HG02870 (cell line): Measurements from ENCODE around the gene UNC5B.

Experiments
- ATAC-seq: cut with Tn5 transposase; IDR thresholded peaks from one replicate; pipeline ENCODE4 v1.9.1; 2021; ENCODE audit warnings: mild to moderate bottlenecking, moderate library complexity; ENCODE audit not compliant: unreplicated experiment

Gene UNC5B

DNA sequence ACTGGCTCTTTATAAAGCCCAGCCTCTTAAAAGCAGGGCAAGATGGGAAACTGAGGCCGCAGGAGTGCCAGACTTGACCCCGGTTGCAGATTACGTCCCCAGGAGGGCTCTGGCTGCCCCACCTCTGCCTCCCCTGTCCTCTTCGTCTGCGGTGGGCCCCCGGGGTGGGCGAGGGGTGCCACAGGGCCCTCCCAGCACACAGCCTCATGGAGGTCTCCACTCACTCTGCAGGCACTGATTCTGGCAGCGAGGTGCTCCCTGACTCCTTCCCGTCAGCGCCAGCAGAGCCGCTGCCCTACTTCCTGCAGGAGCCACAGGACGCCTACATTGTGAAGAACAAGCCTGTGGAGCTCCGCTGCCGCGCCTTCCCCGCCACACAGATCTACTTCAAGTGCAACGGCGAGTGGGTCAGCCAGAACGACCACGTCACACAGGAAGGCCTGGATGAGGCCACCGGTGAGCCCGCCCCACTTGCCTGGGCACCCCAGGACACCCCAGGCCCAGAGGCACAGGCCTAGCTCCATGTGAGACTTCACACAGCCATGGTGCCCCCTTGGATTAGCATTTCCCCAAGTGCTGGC lies 67.3 kb downstream of the UNC5B start:
- ATAC-seq = no peak

DNA sequence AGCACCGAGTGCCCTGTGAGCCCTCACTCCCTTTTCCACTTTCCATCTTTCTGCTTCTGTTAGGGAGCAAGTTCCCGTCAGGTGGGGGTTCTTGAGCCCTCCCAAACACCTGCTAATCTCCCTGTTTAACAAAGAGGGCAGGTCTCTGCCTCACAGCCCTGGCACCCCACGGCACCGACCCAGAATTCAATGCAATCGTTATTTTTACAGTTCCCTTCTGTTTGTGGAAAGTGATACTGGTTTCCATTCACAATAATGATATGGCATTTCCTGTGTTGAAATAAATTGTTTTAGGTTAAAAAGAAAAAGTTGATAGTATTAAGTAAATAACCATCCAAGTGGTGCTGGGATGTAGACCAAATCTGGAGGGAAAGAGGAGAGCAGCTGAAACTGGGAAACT lies 67.8 kb downstream of the UNC5B start:
- no peak for ATAC-seq

DNA sequence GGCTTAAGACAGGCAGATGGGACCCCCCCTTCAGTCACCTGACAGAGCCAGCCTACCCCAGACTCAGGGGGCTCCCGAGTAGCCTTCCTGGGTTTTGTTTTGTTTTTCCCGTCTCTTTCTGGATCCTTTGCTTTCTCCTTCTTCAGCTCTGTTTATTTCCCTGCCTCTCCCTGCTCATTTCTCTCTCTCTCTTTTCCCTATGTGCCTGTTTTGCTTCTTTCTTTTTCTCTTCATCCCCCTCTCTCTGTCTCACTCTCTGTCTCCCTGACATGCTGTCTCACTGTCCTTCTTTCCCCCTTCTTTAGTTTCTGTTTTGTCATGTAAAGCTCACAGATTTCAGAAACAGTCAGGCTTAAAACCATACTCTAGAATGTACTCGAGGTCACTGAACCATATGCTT lies 68.5 kb downstream of the UNC5B start:
- no peak for ATAC-seq

DNA sequence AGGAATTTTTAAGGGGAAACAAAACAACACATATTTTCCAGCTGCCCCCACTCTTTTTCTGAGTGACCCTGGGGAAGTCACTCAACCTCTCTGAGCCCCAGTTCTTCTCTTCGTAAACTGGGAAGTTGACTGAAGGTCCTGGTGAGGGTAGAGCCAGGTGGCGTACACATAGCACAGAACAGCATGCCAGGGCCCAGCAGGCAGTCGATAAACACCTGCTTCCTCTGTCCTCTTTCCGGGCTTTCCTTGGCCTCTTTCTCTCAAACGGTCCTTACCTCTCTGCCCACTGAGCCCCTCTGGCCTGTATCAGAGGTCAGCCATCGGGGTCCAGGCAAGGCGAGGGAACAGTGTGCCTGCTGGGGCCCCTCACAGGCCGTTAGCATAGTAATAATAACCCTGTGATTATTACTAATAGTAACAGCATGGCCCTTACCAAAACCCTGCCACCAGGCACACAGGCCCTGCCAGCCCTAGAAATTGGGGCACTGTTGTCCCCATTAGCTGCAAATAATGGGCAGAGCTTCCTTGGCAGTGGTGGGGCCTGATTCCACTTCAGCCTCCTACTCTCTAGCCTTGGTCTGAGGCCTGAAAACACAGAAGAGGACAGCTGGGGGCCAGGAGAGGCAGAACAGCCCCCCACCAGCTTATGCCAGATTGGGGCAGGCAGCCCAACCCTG lies 69.4 kb downstream of the UNC5B start:
- ATAC-seq = no peak

DNA sequence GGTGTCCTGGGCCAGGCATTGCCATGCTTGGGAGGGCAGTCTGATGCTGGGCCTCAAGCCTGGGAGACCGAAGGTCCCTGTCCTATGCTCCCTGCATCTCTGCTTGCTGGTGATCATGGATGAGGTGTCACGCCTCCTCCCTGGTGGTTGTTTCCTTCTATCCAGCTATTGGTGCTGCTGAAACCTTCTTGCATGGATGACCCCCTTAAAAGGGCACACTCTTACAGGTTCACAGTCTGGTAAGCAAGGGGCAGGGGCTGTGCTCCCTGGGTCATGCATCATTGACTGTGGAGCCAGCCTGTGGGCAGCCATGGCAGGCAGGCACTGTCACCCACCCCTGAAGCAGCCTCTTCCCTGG lies 69.9 kb downstream of the UNC5B start:
- no peak for ATAC-seq

DNA sequence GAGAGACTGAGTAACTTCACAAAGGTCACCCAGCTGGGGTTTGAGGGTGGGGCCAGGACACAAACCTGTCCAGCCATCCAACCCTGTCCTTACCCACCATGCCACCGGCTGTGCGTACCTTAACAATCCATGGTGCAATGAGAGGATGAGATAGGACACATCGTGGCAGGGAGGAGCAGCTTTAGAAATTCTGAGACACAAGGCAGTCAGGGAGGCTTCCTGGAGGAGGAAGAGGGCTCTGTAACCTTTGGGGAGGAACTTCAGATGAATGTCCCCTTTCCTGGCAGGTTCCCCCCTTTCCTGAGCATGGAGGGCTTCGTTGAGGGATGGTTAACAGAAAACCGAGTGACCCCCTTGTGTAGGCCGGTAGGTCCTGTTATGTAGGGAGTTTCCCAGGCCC lies 71.0 kb downstream of the UNC5B start:
- no peak for ATAC-seq

DNA sequence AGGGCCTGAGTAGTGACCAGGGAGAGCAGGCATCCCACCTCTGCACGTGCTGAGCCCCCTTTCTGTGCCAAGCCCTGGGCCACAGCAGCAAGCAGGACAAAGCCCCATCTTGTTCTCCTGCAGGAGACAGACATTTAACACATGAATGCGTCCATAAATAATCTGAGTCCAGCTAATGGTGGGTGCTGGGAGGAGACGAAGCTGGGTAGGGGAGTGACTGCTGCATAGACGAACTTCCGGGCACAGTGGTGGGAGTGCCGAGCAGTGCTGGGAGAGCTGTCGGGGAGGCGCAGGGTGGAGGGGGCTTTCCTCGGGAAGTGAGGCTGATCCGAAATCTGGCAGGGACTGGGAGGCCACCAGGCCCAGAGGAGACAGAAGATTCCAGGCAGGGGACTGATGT lies 71.5 kb downstream of the UNC5B start:
- ATAC-seq = no peak

DNA sequence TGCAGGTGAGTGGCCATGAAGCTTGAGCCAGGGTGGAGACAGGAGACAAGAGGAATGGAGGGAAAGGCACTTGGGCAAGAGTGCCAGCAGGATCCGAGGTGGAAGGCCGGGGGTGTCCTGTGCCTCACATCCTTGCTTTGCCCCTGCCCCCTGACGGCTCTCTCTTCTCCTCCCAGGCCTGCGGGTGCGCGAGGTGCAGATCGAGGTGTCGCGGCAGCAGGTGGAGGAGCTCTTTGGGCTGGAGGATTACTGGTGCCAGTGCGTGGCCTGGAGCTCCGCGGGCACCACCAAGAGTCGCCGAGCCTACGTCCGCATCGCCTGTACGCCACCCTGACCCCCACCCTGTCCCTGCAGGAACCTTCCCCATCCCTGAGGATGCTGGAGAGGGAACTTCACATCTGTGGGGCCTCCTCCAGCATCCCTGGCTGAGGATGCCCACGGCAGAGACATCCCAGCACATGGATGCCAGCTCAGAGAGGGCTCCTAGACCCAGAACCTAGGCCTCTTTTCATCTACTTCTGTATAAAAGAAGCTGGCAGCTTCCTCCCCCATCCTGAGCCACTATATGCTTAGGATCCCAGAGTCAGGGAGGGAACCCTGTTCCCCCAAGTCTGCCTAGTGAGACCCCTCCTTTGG lies 72.3 kb downstream of the UNC5B start:
- ATAC-seq = no peak

DNA sequence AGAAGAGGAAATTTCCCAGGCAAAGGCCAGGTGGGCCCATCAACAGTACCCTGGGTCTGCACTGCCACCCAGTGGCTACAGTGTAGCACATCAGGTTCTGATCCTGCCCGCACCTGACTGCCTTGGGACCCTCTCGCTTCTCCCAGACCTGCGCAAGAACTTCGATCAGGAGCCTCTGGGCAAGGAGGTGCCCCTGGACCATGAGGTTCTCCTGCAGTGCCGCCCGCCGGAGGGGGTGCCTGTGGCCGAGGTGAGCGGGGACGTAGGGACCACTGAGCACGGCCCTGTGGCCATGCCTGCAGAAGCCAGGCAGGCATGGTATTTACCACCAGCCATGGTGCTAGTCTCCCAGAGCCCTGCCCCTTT lies 72.8 kb downstream of the UNC5B start:
- no peak for ATAC-seq

DNA sequence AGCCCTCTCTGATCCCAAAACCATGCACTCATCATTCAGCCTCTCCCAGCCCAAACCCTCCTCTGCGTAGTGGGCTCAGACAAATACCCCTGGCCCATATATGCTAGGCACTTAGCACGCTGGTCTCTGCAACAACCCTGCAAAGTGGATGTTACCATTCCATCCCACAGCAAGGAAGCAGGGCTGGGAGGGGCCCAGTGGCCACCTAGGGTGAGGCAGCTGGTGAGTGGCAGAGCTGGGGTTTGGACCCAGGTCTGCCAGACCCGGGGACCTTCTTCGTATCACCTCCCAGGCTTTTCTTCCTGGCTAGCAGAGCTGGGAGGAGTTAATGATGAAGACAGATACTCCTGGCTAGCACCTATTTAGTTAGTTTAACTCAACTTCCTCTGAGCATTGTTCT lies 73.6 kb downstream of the UNC5B start:
- no peak for ATAC-seq

DNA sequence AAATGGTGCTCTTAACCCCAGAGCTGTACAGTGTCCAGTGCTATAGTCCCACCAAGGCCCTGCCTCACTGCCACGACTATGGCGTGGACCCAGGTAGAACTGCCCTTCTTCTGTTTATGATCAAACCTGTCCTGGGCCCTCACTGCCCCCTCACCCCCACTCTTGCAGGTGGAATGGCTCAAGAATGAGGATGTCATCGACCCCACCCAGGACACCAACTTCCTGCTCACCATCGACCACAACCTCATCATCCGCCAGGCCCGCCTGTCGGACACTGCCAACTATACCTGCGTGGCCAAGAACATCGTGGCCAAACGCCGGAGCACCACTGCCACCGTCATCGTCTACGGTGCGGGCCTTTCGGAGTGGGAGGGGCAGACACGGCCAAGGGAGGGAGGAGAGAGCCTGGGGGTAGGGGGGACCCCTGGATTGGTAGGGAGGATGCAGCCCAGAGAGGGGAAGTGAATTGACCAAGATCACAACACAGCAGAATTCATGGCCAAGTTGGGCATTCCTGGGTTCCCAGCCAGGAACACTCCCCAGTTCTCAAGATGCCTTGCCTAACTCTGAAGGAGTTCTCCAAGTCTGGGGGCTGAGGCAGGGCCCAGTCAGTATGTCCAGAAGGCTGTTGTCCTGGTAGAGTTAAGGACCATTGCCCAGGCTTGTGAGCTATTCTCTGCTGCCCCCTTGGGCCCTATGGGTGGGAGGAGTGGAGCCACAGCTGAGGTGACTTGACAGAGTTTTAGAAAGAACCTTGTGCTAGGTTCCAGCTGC lies 74.3 kb downstream of the UNC5B start:
- ATAC-seq = no peak

DNA sequence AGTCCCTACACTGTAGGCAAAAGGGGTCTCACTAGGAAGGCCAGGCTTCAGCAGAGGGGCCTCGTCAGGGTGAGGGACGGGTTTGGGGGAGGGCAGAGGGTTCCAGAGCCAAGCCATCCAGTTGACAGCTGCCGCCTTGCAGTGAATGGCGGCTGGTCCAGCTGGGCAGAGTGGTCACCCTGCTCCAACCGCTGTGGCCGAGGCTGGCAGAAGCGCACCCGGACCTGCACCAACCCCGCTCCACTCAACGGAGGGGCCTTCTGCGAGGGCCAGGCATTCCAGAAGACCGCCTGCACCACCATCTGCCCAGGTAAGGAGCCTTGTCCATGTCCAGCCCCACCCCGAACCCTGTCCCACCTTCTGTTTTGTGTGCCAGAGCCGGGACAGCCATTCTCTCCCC lies 75.1 kb downstream of the UNC5B start:
- ATAC-seq = no peak

DNA sequence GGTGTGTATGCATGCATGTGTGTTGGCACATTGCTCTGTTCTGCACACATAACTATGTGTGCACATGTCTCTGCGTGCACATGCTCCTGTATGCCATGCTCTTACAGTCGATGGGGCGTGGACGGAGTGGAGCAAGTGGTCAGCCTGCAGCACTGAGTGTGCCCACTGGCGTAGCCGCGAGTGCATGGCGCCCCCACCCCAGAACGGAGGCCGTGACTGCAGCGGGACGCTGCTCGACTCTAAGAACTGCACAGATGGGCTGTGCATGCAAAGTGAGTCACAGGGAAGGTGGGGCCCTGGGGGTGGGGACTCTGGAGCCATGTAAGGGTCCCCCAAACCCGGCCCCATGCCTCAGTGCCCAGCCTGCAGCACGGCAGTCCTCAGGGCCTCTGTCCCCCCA lies 76.1 kb downstream of the UNC5B start:
- no peak for ATAC-seq

DNA sequence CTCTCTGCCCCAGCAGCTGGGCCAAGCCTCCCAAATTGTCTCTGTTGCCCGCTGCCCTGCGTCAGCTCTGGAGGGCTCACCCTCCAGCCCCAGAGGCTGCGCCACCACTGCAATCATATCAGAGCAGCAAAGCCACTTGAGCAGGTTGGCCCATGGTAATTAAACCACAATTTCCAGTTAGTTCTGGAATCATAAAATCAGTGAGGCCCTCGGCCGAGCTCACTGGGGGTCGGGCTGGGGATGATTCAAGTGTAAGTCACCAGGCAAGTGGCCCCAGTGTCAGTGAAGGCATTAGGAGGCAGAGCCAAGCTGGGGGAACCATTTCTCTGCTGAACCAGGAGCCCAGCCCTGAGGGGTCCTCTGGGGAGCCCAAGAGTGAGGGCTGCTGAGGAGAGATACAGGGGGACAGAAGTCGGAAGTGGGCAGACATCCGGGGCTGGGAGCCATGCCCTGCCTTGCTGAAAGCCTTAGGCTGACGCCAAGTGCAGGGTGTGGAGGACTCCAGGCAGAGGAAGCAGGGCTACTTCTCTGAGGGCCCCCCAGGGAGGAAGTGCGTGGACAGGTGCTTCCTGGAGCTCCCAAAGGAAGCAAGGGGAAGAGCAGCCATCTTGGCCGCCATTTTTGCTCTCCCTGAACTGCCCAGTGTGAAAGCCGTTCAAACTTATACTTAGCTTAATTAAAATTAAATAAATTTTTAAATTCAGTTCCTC lies 77.2 kb downstream of the UNC5B start:
- no peak for ATAC-seq

DNA sequence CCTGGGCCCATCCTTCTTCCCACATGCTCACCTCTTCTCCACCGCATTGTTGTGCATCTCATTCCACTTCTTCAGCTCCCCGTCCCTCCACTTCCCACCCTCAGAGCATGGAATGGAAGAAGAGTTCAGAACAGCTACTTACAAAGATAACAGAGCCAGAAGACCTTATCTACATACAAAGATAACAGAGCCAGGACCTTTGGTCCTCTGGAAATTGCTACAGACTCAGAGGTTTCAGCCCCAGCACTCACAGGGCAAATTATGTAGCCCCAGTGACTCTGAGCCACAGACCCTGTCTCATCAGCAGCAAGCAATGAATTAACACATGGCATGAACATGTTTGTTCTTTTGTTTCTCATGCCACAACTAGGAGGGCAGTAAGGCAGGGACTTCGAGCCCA lies 78.0 kb downstream of the UNC5B start:
- ATAC-seq = no peak

DNA sequence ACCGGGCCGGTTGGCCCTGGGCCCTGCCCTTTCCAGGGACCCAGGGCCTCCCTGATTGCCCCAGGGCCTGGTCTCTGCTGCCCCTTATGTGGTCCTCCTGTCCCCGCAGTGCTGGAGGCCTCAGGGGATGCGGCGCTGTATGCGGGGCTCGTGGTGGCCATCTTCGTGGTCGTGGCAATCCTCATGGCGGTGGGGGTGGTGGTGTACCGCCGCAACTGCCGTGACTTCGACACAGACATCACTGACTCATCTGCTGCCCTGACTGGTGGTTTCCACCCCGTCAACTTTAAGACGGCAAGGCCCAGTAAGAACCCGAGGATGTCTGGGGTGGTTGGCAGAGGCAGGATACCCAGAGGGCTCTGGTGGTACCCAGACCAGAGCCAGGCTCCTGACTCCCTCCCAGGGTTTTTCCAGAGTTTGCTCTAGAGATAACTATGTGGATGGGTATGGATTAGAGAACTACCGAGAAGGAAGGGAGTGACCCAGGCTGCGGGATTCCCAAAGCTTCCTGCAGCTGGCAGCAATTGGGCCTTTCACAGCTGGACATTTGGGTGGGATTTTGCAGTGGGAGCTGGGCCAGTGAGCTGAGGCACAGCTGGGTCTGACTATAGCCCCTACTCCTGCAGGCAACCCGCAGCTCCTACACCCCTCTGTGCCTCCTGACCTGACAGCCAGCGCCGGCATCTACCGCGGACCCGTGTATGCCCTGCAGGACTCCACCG lies 78.6 kb downstream of the UNC5B start:
- no peak for ATAC-seq

DNA sequence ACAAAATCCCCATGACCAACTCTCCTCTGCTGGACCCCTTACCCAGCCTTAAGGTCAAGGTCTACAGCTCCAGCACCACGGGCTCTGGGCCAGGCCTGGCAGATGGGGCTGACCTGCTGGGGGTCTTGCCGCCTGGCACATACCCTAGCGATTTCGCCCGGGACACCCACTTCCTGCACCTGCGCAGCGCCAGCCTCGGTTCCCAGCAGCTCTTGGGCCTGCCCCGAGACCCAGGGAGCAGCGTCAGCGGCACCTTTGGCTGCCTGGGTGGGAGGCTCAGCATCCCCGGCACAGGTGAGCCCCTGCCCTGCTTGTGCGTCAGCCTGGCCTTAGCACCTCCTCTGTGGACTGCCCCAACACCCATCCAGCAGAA lies 79.1 kb downstream of the UNC5B start:
- ATAC-seq = no peak

DNA sequence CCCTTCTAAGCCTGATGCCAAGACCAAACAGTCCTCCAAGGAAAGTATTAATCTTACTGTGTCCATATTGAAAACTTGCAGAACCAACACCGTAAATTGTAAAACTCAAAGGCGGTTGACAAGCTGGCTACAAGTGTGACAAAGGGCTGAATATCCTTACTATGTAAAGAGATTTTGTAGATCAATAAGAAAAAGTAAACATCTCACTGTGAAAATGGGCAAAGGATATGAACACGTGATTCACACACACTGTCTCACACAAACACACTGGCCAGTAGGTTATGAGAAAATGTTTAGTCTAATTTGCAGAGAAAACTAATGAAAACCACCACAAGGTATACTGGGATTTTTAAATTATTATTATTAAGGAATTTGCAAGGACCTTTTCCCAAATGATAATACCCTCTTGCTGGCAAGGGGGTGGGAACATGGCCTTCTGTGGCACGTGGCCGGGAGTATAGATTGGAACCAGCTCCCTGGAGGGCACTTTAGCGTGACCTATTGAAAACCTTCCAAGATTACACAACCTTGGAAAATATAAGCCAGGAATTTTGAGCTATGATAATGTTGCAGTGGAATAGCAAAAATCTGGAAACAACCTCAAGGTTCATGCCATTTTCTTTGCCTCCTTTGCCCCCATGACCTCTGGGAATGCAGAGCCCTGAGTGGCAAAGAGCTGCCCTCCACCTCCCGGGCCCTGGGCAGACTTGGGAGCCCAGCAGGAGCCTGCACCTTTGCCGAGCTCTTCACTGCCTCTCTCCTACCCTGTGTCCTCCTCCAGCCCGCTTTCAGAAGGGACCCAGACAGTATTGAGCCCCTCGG lies 80.5 kb downstream of the UNC5B start:
- ATAC-seq = no peak

DNA sequence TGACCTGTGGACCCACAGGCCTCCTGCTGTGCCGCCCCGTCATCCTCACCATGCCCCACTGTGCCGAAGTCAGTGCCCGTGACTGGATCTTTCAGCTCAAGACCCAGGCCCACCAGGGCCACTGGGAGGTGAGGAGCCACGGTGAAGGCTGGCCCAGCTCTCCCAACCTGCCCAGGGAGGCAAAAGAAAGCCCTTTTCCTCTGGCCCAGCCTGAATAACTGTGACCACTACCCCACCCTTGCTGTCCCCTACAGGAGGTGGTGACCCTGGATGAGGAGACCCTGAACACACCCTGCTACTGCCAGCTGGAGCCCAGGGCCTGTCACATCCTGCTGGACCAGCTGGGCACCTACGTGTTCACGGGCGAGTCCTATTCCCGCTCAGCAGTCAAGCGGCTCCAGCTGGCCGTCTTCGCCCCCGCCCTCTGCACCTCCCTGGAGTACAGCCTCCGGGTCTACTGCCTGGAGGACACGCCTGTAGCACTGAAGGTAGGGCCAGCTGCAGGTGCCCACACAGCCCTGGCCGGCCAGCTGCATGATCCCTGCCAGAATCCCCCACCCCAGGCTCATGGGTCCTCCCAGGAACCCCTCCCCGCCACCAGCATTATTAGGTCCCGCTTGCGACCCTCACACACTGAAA lies 81.2 kb downstream of the UNC5B start:
- ATAC-seq = no peak
